GM21528 (cell line): ENCODE data around the gene NIPAL3.
"Not testable (repeated sequence)": the region's sequence is repeated elsewhere in the genome, so short reads cannot be mapped to it uniquely, and the experiment has no call there.

Experiments used
- ATAC-seq: cut with Tn5 transposase; IDR thresholded peaks from one replicate; pipeline ENCODE4 v1.9.1; 2021; ENCODE audit warnings: mild to moderate bottlenecking, moderate library complexity; ENCODE audit not compliant: unreplicated experiment, low FRiP score

Gene NIPAL3

DNA sequence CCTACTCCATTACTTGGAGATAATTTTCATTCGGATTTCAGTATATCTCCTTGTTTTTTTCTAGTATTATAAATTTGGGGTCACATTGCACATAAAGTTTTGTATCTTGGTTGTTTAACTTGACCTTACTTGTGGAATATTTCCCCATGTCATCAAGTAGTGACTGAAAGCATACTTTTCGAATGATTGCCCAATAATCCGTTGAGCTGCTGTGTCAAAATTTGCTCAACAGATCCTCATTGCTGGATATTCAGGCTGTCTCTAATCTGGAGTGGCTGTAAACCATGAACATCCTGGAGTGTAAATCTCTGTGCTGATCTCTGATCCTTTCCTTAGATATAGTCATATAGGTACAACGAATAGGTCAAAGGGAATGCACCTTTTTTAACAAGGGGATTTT is 4.9 kb downstream of the NIPAL3 start:
- ATAC-seq: no peak

DNA sequence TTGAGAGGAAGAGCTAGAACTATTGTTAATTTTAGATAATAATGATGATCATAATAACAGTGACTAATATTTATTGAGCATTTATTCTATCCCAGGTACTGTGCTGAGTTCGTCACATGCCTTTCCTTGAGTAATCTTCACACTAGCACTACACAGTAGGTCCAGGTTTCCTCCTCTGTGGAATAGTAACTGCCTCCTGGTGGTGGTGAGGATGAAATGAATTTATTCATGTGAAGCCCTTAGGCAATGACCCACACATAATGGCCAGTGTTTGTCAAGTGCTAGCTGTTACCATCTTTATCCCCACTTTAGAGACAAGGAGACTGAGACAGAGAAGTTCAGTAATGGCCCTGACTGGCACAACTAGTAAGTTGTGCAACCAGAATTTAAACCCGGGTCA is 5.9 kb downstream of the NIPAL3 start:
- ATAC-seq: no peak

DNA sequence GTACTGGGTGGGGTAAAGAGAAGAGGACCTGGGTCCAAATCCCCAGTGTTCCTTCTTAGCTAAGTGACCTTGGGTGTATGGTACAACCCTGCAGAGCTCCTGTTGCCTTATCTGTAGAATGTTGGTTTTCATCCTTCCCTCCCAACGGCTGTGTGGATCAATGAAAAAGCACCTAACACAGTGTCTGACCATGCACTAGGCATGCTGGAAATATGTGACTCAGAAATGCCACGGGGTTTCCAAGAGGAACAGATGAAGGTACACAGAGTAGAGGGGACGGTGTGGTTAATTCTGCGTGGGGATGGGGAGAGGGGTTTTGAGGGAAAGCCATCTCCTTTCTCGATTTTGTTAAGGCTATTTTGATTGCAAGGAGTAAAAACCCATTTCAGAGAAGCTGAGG is 8.6 kb downstream of the NIPAL3 start:
- ATAC-seq: no peak

DNA sequence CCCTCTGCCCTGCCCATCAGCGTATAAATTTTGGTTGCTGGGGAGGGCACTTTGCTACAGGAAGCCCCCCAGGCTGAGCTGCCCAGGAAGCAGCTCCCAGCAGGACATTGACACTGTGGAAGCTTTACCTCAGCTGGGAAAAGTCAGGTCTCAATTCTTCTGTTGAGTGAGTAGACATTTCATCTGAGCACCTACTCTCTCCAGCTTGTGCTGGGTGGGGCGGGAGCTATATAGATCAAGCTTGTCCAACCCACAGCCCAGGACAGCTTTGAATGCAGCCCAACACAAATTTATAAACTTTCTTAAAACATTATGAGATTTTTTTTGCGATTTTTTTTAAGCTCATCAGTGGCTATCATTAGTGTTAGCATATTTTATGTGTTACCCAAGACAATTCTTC is 9.4 kb downstream of the NIPAL3 start:
- no peak for ATAC-seq

DNA sequence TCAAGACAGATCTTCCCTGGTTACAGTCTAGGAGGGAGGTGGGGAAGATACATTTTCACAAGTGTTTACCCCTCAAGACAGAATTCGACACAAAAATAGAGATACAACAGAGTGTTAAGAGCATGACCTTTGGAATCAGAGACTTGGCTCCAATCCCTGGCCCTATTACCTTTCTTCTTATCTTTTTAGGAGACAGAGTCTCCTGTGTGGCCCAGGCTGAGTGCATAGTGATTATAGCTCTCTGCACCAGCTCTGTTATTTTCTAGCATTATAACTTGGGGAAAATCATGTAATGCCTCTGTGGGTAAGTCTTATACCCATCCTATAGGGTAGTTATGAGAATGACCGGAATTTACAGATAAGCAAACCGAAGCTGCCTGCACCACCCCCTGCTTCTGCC is 9.8 kb downstream of the NIPAL3 start:
- no peak for ATAC-seq

DNA sequence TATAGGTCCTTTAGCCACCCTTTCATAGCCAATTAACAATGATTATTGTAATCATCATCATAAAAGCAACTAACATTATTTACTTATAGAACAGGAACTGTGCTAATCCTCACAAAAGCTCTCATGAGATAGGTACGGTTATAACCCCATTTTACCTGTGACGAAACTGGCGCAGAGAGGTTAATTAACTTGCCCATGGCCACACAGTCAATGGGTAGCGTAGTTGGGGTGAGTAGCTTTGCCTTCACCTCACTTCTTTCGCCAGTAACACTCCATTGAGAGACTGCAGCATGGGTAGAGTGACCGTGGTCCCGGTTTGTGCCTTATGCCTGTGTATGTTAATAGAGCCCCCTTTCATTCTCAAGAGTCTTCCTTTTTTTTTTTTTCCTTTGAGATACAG is 10.3 kb downstream of the NIPAL3 start:
- ATAC-seq: no peak

DNA sequence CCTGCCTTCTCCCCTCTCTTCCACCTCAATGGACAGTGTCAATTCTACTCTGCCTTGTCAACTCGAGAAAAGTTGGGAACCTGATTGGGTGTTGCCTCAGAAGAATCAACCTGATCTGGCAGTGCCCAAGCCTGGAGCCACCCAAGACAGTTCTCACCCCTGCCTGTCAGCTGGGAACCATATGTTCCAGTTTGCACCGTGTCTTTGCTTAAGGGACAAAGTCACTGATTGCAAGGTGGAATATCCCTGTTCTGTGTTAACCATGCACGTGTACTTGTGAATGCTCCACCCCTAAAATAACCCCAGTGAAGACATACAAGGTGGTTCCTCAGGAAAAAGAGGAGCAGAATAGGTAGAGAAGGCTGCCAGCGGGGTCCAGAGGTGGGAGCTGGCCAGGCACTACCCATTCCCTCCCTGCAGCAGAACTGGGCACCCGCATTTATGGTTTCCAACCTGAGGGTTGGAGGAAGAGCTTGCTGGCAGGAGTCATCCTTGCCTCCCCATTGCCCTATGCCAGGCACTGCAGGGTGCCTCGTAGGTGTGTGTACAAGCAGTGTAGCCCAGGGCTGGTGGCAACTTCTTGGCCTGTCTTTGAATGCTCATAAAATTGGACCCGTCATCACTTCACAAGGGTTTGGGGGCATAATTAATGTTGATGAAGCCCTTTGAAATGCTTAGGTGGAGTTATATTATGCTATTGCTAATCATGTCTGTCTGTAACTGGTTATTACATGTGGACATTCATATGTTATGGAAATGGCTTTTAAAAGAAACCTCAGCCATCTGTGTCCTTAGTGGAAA is 11.3 kb downstream of the NIPAL3 start:
- no peak for ATAC-seq

DNA sequence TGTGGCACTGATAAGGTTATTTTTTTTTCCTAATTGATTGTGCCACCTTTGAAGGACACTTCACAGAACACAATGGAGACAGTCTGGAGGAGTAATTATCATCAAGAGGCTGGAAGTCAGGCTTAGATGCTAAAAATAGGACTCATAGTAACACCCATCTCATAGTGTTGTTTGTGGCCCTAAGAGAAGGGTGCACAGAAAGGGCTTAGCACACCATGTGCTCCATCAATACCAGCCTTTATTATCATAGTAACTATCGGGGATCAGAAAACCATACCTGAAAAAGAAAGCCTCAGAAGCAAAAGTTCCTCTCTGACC is 11.9 kb downstream of the NIPAL3 start:
- ATAC-seq: no peak

DNA sequence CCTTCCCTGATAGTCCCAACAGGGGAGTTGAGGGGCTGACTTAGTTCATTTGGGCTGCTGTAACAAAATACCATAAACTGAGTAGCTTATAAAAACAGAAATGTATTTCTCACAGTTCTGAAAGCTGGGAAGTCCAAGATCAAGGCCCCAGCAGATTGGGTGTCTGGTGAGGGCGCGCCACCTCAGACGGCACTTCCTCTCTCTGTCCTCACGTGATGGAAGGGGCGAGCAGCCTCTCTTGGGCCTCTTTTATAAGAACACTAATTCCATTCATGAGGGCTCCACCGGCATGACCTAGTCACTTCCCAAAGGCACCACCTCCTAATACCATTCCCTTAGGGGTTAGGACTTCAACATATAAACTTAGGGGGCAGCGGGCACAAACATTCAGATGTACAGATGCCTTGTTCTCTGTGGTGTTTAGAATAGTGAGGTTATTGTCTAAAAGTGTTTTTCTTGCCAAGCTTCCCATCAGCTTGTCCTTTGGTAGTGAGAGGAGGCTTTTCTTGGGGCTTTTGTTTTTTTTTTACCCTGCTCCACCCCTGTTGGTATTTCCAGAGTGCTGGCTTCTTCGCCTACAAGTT is 20.3 kb downstream of the NIPAL3 start:
- ATAC-seq: no peak

DNA sequence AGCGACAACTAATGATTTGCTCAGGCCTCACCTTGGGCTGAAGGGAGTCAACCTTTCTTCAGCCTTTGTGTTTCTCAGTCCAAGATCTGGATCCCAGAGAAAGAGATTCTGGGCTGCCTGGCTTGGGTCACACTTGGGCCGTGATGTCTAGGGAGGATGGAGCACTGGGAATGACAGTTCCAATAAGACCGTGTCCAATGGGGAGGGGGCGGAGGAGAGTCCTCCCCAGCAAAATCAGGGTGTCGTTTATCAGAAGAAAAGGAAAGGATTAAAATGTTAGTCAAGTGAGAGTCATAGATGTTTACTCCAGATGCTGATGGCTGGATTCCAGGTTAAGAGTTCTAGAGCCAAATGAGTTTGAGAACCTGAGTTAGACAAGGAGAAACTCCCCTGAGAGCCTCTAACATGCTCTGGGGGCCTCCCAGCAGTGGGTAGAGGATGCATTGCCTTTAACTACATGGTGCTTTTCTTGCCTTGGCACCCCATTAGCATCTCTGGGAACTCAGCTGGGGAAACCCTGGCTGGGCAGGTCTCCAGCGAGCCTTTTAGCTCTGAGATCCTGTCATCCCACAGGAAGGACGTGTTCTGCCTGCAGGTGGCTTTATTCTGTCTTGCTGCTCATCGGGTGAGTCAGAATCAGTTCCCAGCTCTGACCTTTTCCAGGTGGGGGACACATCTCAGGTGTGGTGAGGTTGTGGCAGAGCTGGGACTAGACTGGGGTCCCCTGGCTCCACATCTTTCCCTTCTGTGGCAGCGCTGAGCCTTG is 22.2 kb downstream of the NIPAL3 start:
- no peak for ATAC-seq

DNA sequence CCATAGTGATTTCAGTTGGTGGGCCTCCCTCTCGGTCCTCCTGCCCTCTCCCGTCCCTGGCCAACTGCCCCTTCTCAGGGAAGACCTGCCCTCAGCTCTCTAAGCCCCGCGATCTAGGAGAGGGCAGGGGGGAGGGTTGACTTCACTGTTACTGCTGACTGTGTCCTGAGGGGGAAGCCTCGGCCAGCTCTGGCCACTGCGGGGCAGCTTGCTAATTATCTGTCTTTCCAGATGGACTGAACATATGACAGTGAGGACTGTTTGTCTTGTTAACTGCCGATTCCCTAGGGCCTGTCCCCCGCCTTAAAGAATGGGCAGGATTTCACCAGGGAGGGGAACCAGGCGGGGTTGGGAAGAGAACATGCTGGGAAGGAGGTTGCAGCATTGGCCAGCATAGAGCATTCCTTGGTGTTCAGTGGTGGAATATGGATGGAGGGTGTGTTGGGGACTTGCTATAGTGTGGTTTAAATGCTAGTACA is 22.9 kb downstream of the NIPAL3 start:
- no peak for ATAC-seq

DNA sequence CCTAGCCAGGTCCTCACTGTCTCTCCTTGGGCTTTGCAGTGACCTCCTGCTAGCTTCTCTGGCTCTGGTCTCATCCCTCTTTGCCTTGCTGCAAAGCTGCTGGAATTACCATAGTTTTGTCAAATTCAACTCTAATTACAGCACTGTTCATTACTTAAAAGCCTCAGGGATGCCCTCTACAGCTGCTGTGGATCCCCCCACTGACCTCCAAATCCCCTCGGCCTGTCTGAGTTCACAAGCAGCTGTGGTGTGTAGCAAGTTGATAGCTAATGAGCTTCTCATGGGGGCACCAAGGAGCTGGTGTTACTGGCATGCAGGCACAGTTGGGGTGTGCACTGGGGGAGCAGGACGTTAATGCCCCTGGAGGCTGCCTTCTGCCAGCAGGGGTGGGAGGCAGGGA is 24.8 kb downstream of the NIPAL3 start:
- no peak for ATAC-seq

DNA sequence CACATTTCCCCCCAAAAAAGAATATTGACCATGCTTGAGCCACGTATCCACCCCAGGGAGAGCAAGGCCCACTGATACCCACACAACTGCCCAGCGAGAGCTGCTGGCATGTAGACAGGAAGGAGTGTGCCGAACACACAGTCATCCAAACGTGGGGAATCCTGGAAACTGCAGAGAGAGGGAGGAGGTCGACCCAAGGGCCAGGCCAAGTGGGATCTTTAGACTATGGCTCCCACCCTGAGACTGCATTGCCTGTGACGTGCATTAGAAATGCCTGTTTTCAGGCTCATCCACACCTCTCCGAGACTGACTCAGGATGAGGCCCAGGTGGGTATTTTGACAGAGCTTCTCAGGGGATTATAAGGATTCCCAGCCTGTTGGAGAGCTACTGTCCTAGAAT is 25.9 kb downstream of the NIPAL3 start:
- ATAC-seq: no peak

DNA sequence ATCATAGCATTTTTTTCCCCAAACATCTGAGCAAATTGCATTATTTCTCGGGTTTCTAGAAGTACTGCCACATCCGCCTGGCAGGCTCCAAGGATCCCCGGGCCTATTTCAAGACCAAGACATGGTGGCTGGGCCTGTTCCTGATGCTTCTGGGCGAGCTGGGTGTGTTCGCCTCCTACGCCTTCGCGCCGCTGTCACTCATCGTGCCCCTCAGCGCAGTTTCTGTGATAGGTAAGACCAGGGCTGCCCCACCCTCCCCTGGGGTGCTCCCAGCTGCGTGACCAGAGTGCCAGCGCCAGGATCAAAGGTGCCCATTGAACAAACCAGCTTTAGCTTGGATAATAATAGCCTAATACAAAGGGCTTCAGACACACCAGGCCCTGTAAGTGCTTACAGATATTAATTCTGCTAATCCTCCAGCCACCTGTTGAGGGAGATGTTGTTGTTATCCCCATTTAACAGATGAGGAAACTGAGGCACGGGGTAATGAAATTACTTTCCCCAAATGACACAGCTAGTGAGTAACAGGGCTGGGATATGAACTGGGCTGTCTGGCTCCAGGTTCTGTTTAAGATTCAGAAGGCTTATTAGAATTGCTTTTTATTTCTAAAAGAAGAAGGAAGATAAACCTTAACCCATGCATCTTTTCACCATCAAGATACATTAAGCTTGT is 26.5 kb downstream of the NIPAL3 start:
- no peak for ATAC-seq

DNA sequence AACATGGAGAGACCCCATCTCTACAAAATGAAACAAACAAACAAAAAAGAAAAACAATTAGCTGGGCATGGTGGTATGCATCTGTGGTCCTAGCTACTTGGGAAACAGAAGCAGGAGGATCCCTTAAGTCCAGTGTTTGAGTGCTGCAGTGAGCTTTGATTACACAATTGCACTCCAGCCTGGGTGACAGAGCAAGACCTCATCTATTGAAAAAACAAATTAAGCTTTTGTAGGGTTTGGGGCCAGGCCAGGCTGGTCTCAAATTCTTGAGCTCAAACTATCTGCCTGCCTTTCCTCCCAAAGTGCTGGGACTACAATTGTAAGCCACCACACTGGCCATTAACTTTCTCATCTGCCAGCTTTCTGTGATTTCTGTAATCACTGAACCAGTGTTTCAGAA is 27.2 kb downstream of the NIPAL3 start:
- ATAC-seq: no peak

DNA sequence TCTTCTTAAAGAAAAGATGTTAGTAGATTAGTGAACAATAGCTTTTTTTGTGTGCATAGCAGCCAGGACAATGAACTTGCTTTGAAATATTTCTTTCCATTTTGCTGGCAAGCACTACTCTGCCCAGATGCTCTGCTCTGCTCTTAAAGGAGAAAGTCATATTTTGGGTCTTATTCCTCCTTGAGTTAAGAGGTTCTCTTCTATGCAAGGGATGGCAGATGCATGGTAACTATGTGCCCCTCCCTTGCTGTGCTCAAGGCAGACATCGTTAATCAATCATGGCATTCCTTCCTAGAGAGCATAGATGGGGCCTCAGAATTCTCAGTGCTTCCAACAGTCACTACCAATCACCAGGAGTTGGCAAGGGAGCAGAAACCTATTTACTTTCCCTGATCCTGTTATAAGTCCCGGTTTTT is 27.6 kb downstream of the NIPAL3 start:
- ATAC-seq: no peak

DNA sequence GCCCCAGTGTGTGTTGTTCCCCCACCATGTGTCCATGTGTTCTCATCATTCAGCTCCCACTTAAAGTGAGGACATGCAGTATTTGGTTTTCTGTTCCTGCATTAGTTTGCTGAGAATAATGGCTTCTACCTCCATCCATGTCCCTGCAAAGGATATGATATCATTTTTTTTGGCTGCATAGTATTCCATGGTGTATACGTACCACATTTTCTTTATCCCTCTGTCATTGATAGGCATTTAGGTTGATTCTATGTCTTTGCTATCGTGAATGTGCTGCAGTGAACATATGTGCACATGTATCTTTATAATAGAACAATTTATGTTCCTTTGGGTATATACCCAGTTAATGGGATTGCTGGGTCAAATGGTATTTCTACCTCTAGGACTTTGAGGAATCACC is 30.8 kb downstream of the NIPAL3 start:
- ATAC-seq: not testable (repeated sequence)

DNA sequence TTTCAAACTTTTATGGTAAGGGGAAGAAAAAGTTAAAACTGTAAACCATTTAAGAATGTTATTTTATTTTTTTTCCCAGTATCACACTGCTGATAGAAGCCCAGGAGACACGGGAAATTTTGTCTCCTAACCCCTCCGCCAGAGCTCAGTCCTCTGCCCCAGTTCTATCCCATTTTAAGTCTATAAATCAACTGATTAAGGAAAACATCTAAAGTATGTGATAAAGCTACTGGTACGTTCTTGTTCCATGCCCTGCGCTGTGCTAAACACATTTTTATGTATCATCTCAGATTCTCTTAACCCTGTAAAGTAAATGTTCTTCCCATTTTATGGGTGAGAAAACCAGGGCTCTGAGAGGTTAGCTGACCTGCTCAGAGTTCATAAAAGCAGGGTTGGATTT is 34.7 kb downstream of the NIPAL3 start:
- no peak for ATAC-seq

DNA sequence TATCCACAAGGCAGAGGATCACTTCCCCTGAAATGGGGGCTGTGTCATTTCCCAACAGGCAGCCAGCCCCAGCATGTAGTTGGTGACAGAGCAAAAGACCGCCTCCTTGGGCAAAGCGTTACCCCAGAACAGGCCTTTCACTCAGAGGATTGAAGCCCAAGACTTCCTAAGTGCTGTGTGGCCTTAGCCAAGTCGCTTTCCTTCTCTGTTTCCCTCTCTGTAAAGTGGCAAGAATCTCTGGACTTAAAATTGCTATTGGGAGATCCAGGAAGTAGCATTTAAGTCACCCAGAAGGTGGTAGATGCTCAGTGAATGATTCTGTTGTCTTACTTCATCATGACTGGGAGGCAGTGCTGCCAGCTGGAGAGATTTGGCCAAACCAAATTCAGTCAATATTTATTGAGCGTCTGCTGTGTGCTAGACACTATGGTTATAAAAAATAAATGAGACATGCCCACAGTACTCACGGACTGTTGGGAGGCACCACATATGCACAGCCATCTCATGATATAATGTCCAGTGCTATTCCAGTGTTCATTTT is 35.3 kb downstream of the NIPAL3 start:
- ATAC-seq: no peak

DNA sequence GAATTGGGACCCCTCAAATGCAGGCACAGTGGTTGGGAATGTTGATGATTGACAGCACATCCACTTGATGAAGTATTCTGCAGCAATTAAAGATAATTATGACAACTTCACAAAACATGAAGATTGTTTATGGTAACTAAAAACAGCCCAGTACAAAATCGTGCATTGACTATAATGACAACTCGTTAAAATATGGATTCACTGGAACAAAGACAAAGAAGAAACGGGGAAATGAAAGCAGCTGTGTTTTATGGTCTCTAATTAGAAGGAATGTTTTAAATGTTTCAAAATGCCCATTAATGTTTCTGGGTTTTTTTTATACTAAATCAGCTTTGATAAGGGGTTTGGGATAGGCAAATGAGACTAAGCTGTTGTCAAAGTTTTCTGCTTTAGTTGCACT is 36.1 kb downstream of the NIPAL3 start:
- no peak for ATAC-seq

DNA sequence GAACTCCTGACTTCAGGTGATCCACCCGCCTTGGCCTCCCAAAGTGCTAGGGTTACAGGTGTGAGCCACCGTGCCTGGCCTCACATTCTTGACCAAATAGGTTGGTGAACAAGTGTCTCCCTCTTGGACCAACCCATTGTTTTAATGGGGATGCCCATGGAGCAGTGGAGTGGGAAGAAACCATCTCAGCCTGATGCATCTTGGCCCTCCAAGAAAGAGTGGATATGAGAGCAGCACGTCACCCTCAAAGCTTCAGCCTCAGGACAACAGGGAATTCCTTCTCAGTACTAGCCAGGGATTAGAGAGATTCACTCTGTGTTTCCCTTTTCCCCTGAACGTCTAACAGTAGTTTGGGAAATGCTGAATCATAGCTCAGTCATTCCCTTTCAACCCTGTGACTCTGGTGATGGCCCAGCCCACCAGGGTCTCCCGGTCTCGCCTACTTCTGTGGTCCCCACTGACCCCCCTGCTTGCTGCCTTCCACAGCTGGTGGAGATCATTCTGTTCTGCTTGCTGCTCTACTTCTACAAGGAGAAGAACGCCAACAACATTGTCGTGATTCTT is 37.4 kb downstream of the NIPAL3 start:
- ATAC-seq: no peak
